IMR-90 (cell line): ENCODE measurements around the gene MVP. TPM values are rescaled to one million over a fixed set of nuclear protein-coding genes. Genes with fewer than 3 reads are reported as not detected.

ENCODE experiments used
- ATAC-seq: fragments of 200-7000 bp; cut with Tn5 transposase; 2 replicates; pipeline ENCODE4 v1.9.1; 2020; ENCODE audit warnings: low read depth, mild to moderate bottlenecking, moderate library complexity
- BruUV-seq: library from RNA; stranded (reverse); fragments of 400-500 nt; replicated peaks from 2 replicates; lab custom pipeline; 2021; lab: Mats Ljungman, UMichigan
- CTCF ChIA-PET: fragments of 300-600 bp; formaldehyde crosslinking; extraction: SDS; loops from one replicate; lab custom pipeline; 2021; ENCODE audit warnings: antibody characterized with exemption; lab: Yijun Ruan, JAX
- POLR2A ChIA-PET: fragments of 300-600 bp; sonication (Branson Sonifier 250); formaldehyde crosslinking; loops from one replicate; lab custom pipeline; 2022; ENCODE audit warnings: antibody characterized with exemption; ENCODE audit not compliant: unreplicated experiment; lab: Charles Lee
- DNase-seq: peaks from one replicate; pipeline ENCODE4 v3.0.0; 2013
- H2AFZ ChIP-seq: replicated peaks from 2 replicates; pipeline ENCODE3; 2013; ENCODE audit warnings: low read length, mild to moderate bottlenecking; ENCODE audit not compliant: poor library complexity
- H2AK5ac ChIP-seq: 2 replicates; pipeline ENCODE4 v1.6.1; 2013; ENCODE audit warnings: low read depth, low read length, inconsistent platforms
- H2AK9ac ChIP-seq: replicated peaks from 2 replicates; pipeline ENCODE3; 2013; ENCODE audit warnings: mild to moderate bottlenecking, low read depth, low read length, moderate library complexity; ENCODE audit not compliant: poor library complexity
- H2BK120ac ChIP-seq: 2 replicates; pipeline ENCODE4 v1.6.1; 2013; ENCODE audit warnings: low read depth, low read length, inconsistent platforms
- H2BK15ac ChIP-seq: 3 replicates; pipeline ENCODE4 v1.6.1; 2013; ENCODE audit warnings: low read depth, low read length, inconsistent platforms
- H2BK20ac ChIP-seq: 2 replicates; pipeline ENCODE4 v1.6.1; 2013; ENCODE audit warnings: low read depth, mild to moderate bottlenecking, inconsistent platforms, low read length, moderate library complexity
- H2BK5ac ChIP-seq: 2 replicates; pipeline ENCODE4 v1.6.1; 2013; ENCODE audit warnings: mild to moderate bottlenecking, low read depth, low read length, inconsistent platforms; ENCODE audit not compliant: poor library complexity, severe bottlenecking
- H3K14ac ChIP-seq: replicated peaks from 2 replicates; pipeline ENCODE4 v1.6.1; 2013; ENCODE audit warnings: low read depth, low read length, inconsistent platforms
- H3K18ac ChIP-seq: 2 replicates; pipeline ENCODE4 v1.6.1; 2013; ENCODE audit warnings: low read depth, low read length, control low read depth
- H3K23ac ChIP-seq: 2 replicates; pipeline ENCODE4 v1.6.1; 2013; ENCODE audit warnings: low read depth, low read length, inconsistent platforms
- H3K27ac ChIP-seq: 2 replicates; pipeline ENCODE4 v1.5.1; 2013; ENCODE audit warnings: mild to moderate bottlenecking, control low read depth, low read length; ENCODE audit not compliant: insufficient read depth
- H3K27me3 ChIP-seq: 2 replicates; pipeline ENCODE4 v1.6.1; 2013; ENCODE audit warnings: low read length; ENCODE audit not compliant: control insufficient read depth, insufficient read depth
- H3K36me3 ChIP-seq: 2 replicates; pipeline ENCODE4 v1.6.1; 2013; ENCODE audit warnings: low read length, mixed read lengths; ENCODE audit not compliant: control insufficient read depth, insufficient read depth
- H3K4ac ChIP-seq: 2 replicates; pipeline ENCODE4 v1.6.1; 2013; ENCODE audit warnings: low read depth, low read length, inconsistent platforms
- H3K4me1 ChIP-seq: 2 replicates; pipeline ENCODE4 v1.6.1; 2013; ENCODE audit warnings: low read length, mixed read lengths; ENCODE audit not compliant: control insufficient read depth, insufficient read depth
- H3K4me2 ChIP-seq: 2 replicates; pipeline ENCODE4 v1.6.1; 2013; ENCODE audit warnings: low read depth, mild to moderate bottlenecking, control low read depth, low read length, moderate library complexity
- H3K4me3 ChIP-seq: 2 replicates; pipeline ENCODE4 v1.5.1; 2013; ENCODE audit warnings: low read depth, mild to moderate bottlenecking, control low read depth, low read length, moderate library complexity; ENCODE audit not compliant: insufficient read depth
- H3K56ac ChIP-seq: 2 replicates; pipeline ENCODE4 v1.6.1; 2013; ENCODE audit warnings: low read length, inconsistent platforms; ENCODE audit not compliant: insufficient read depth; ENCODE audit errors: extremely low read depth
- H3K79me1 ChIP-seq, 2 experiments: 2 replicates each; pipeline ENCODE4 v1.6.1; 2013; ENCODE audit warnings: low read length in 2 of 2, inconsistent platforms in 1 of 2, low read depth in 1 of 2
- H3K9ac ChIP-seq: 2 replicates; pipeline ENCODE4 v1.6.1; 2013; ENCODE audit warnings: low read depth, low read length, control low read depth
- H3K9me1 ChIP-seq: 2 replicates; pipeline ENCODE4 v1.6.1; 2013; ENCODE audit warnings: low read length, inconsistent platforms; ENCODE audit not compliant: insufficient read depth
- H3K9me3 ChIP-seq: 2 replicates; pipeline ENCODE4 v1.6.1; 2013; ENCODE audit warnings: low read length; ENCODE audit not compliant: control insufficient read depth, insufficient read depth
- H4K20me1 ChIP-seq: 2 replicates; pipeline ENCODE4 v1.6.1; 2013; ENCODE audit warnings: low read length, inconsistent platforms; ENCODE audit not compliant: insufficient read depth
- H4K5ac ChIP-seq: 2 replicates; pipeline ENCODE4 v1.6.1; 2013; ENCODE audit warnings: mild to moderate bottlenecking, low read depth, low read length, control low read depth
- H4K8ac ChIP-seq, 2 experiments: 2 replicates each; pipeline ENCODE4 v1.6.1; 2013; ENCODE audit warnings: low read depth in 2 of 2, low read length in 2 of 2, control low read depth in 1 of 2, inconsistent platforms in 1 of 2
- H4K91ac ChIP-seq: 2 replicates; pipeline ENCODE4 v1.6.1; 2013; ENCODE audit warnings: low read depth, low read length, inconsistent platforms; ENCODE audit not compliant: insufficient read depth
- BHLHE40 ChIP-seq: fragments of 150-350 bp; IDR thresholded peaks from 2 replicates; pipeline ENCODE4 v1.6.1; 2016; ENCODE audit warnings: mild to moderate bottlenecking, low read depth, low read length
- CEBPB ChIP-seq: IDR thresholded peaks from 2 replicates; pipeline ENCODE4 v1.6.1; 2012; ENCODE audit warnings: low read depth, low read length, improper control_type of control experiment
- CHD1 ChIP-seq: IDR thresholded peaks from 2 replicates; pipeline ENCODE4 v1.6.1; 2012; ENCODE audit warnings: low read depth, low read length, improper control_type of control experiment
- ELK1 ChIP-seq: fragments of 150-350 bp; IDR thresholded peaks from 2 replicates; pipeline ENCODE4 v1.6.1; 2016; ENCODE audit warnings: low read depth, mild to moderate bottlenecking, low read length, moderate library complexity, borderline replicate concordance
- POLR2A ChIP-seq: IDR thresholded peaks from 2 replicates; pipeline ENCODE4 v1.6.1; 2012; ENCODE audit warnings: mild to moderate bottlenecking, low read depth, low read length
- RAD21 ChIP-seq: IDR thresholded peaks from 2 replicates; pipeline ENCODE4 v1.6.1; 2012; ENCODE audit warnings: low read length, improper control_type of control experiment
- USF2 ChIP-seq: fragments of 150-350 bp; IDR thresholded peaks from 2 replicates; pipeline ENCODE4 v1.6.1; 2017; ENCODE audit warnings: mild to moderate bottlenecking, antibody characterized with exemption, low read length, low read depth
- WGBS, 2 experiments: methylation state at CpG; one replicate each; pipeline versions ENCODE4 v1.1.5 to v1.1.7; 2013; ENCODE audit warnings: missing lambda C conversion rate in 2 of 2; ENCODE audit not compliant: insufficient read length in 1 of 2; ENCODE audit errors: extremely low coverage in 2 of 2; 5-methylcytosine and 5-hydroxymethylcytosine counted together
- dilution Hi-C: fragments of 300-500 bp; cut with HindIII; formaldehyde crosslinking; loops from one replicate; pipeline ENCODE4 v1.14.3; 2018; ENCODE audit warnings: low sequenced_read_pairs; ENCODE audit not compliant: unreplicated experiment
- in situ Hi-C: fragments of 300-500 bp; cut with MboI; formaldehyde crosslinking; loops from 3 replicates; pipeline ENCODE4 v1.14.3; 2019; ENCODE audit warnings: low sequenced_read_pairs, inconsistent platforms, mixed read lengths
- intact Hi-C: fragments of 100-400 bp; cut with micrococcal nuclease; formaldehyde crosslinking; loops from 2 replicates; pipeline ENCODE4 v1.10.0; 2022
- polyA plus RNA-seq, 3 experiments: library from polyadenylated mRNA; depleted of rRNA; stranded (reverse); fragments of >200 nt; gene quantifications; 2 replicates each; pipeline ENCODE4 v1.2.3, GENCODE V29; 2012; ENCODE audit warnings: low replicate concordance in 1 of 3
- total RNA-seq: library from RNA; depleted of rRNA; stranded (reverse); fragments of >200 nt; gene quantifications from 2 replicates; pipeline ENCODE4 v1.2.3, GENCODE V29; 2012

Gene MVP
- total and polyA plus RNA-seq, 2 of the 4 experiments (the other 2 are of a cell fraction), result 204 to 319 TPM

DNA sequence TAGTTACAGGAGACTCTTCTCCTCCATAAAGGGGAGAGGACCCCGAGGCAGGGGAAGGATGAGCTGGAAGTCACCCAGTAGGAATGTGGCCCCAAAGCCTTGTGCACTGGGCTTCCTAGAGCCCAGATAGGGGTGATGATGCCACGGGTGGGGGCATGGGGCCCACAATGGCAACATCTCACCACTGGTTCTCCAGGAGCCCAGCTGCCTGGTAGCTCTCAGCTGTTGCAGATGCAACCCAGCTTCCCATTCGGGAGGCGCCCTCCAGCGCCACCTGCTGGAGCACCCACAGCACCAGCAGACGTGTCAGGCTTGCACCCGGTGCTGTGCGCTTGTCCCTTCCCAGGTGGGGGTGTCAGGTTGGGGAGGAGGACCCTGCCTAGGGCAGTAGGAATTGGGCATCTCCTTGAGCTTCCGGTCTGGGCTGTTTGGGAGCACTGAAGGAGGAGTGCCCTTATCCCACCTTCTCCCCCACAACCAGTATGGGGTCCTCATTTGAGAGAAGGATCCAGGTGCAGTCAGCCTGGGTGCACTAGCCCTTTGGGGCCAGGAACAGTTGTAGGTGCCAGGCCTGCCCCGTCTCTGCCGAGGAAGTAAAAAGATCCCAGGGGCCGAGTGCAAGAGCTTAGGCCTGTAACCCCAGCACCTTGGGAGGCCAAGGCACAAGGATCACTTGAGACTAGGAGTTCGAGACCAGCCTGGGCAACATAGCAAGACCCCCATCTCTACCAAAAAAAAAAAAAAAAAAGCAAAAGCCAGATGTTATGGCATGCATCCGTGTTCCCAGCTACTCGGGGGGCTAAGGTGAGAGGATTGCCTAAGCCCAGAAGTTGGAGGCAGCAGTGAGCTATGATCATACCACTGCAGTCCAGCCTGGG, 28.4 kb downstream of the MVP start (continued):
- TF ChIP-seq ELK1 (no peak), CEBPB (0 out of 2 replicates have a peak, but pooled peaks have one; percentile 18)

DNA sequence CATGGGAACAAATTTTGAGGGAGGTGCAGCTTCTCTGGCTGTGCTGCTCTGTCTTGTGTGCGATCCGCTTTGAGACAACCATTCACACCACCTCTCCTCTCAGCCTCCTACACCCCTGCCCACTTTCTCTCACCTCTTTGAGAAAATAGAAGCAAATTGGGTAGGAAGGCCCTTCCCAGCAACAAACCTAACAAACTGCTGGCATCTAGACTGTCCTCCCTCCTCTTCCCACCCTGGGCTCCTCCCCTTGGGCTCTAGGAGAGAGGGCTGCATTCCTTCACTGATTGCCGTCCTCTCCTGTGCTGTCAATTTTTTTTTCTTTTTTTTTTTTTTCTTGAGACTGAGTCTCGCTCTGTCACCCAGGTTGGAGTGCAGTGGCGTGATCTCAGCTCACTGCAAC, 29.2 kb downstream of the MVP start:
- Histone ChIP-seq H3K79me1 (0 out of 4 replicates have a peak, but pooled peaks cover 0 to 7% of the 10 kb centered on the region in 2 experiments), H2BK15ac (no peak overlapping the region), H4K8ac (no peak overlapping the region), H2AK5ac (no peak overlapping the region), H3K18ac (no peak overlapping the region), H3K23ac (no peak overlapping the region), H3K27ac (no peak overlapping the region), H3K56ac (no peak overlapping the region), H2BK120ac (no peak overlapping the region), H3K9me1 (0 out of 2 replicates have a peak, but pooled peaks cover 3% of the 10 kb centered on the region), H2AFZ (no peak overlapping the region), H3K4me1 (no peaks in the 10 kb centered on the region; the same call in 1 of the 2 replicates), H3K4ac (no peak overlapping the region), H3K9me3 (no peaks in the 10 kb centered on the region), H3K4me2 (no peak overlapping the region), H4K91ac (no peak overlapping the region), H2BK20ac (no peak overlapping the region), H4K20me1 (no peaks in the 10 kb centered on the region), H3K4me3 (no peak overlapping the region), H3K27me3 (no peaks in the 10 kb centered on the region), H3K14ac (no peak overlapping the region), H3K36me3 (peaks cover 37% of the 10 kb centered on the region), H2AK9ac (no peak overlapping the region), H2BK5ac (no peak overlapping the region), H3K9ac (no peak overlapping the region), H4K5ac (no peak overlapping the region)
- WGBS, 2 experiments, result 83% methylated on average over 1 of the region's 5 CpGs; no CpG with 5 or more reads in 1 of the 2 experiments
- dilution Hi-C loops, result no loop called here
- no TSS peak for BruUV-seq
- ATAC-seq, result no peak
- TF ChIP-seq USF2, result no peak
- TF ChIP-seq CHD1, result no peak
- no peak for TF ChIP-seq BHLHE40
- no peak for TF ChIP-seq POLR2A
- no peak for TF ChIP-seq RAD21
- intact Hi-C loops, result no loop called here
- POLR2A ChIA-PET, result no interaction called here
- DNase-seq, result no peak
- in situ Hi-C loops, result no loop called here
- CTCF ChIA-PET, result interaction anchor here (0.6 to 1.9 kb wide), 5 partner anchors 8 to 41 kb away, joined by 3 to 10 read pairs (median 6); no protein-coding TSS in a partner anchor
